NOMO-1 treated with dmso at 0.1 percent for 144 hours (cell line): ENCODE measurements around the gene MED10.
"Not testable (repeated sequence)": the region's sequence is repeated elsewhere in the genome, so short reads cannot be mapped to it uniquely, and the experiment has no call there.

Experiments used
- DNase-seq: peaks from one replicate; lab custom pipeline; 2025; ENCODE audit not compliant: unreplicated experiment; lab: John Stamatoyannopoulos, UW

The MED10 gene

GRCh38 chr5:6376974-6377520 lies 1.3 kb downstream of the MED10 start:
- DNase-seq = no peak

DNA sequence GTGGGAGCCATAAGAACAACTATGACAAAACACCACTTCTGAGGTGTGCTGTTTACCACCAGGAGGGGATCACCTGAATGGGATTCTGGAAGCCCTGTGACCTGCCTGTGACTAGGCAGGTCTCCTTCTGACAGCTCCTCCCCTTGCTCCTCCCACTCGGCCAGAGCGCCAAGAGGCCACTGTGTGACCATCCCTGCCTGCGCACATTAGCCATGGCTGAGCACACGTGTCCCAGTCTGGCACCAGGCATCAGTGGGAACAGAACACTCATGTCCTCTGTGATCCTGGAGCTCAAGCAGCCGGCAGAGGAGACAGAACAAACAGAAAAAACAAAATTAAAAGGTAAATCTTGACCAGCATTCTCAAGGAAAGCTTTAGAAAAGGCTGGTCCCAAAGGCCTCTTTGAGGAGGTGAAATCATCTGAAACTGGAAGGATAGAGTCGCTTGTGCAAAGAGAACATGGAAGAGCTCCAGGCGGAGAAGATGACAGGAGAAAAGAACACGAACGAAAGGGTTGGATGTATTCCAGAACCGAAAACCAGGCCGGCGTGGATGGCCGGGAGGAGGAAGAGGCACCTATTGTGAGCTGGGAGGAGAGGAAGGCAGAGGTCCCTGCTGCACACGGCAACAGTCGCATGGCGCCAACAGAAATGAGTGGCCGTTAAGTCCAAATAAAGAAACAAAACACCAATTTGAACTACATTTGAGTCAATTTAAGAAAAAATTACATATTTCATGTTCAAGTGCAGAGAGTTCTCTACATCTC lies 5.1 kb downstream of the MED10 start:
- DNase-seq = no peak

GRCh38 chr5:6372251-6373080 lies 5.9 kb downstream of the MED10 start:
- DNase-seq = no peak

GRCh38 chr5:6371079-6371810 lies 7.1 kb downstream of the MED10 start:
- no peak for DNase-seq

GRCh38 chr5:6370580-6370979 lies 7.8 kb downstream of the MED10 start:
- no peak for DNase-seq

DNA sequence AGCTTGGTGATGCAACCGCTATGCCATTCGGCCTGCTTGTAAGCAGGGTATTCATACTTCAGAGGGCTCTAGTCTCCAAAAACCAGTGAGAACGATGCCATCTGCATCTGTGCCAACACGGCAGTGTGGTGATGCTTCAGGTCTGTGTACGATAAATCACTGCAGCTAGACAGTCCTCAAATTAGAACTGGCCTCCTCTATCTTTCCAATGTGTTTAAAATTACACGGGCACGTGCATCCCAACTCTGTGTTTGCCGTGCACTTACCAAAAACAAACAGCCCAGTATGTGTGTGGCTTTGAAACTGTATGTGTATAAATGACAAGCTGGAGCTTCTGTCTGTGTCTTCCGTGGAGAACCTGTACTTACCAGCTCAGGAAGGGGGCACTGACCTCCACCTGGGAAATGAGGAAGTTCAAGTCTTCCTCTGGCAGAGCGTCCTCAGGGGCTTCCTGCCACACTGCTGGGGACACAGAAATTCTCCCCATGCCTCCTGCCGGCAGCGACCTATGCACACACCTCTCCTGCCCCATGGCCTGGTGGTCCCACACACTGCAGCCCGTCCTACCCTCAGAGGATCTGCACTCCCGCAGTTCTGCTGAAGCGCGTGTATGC lies 12.3 kb downstream of the MED10 start:
- DNase-seq = no peak

DNA sequence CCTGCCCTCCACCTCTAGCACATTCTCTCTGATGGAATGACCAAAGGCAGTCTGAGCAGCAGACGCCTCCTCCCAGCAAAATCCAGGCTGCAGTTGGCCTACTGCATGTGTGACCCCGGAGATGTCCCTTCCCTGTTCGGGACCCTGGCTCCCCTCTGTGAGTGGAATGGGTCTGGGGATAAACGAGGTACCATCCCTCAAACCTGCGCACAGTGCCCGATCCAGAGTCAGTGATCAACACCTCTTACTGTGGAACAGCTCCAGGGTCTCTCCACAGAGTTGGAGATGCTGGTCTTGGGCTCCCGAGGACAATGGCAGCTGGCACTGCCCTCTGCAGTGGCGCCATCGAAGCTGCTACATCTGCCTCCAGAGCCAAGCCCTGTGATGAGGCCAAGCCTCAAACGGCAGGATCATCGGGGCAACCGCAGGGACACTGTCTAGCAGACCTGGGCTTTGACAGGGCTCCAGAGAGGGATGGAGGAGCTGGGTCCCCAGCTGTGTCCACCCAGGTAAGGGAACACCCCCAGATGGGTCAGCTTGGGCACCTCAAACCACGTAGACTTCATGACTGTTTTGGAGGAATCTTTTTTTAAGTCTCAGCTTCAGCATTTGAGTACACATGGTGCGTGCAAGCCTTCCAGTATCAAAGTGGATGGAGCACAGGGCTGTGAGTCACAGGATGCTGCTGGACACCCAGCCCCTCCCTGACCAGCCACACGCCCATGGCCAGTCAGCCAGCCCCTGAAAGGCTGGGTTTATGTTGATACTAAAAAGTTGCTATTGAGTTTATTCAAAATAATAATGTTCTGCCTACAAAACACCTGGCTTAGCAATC lies 13.0 kb downstream of the MED10 start:
- no peak for DNase-seq

GRCh38 chr5:6363454-6364011 lies 14.8 kb downstream of the MED10 start:
- not testable (repeated sequence) for DNase-seq

DNA sequence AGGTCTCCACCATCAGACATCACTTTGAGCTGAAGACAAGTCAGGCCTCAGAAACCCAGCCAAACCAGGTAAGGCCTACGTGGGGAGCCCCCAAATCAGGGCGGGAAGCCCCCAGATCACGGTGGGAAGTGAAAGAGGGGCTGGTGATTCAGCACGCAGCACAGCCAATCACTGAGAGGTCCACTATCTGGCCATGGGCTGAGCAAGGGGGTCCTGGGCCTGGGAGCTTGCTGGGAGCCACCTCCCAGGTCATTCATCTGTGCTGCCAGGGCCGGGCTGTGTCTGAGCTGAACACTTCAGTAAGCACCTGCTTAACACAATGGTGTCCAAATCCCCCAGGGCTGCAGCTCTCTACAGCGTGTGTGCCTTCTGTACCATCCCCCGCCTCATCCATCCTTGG lies 15.5 kb downstream of the MED10 start:
- no peak for DNase-seq

GRCh38 chr5:6361101-6361500 lies 17.2 kb downstream of the MED10 start:
- no peak for DNase-seq

- no peak for DNase-seq
These were observed 17.8 kb downstream of the MED10 start for GRCh38 chr5:6360323-6361072.

DNA sequence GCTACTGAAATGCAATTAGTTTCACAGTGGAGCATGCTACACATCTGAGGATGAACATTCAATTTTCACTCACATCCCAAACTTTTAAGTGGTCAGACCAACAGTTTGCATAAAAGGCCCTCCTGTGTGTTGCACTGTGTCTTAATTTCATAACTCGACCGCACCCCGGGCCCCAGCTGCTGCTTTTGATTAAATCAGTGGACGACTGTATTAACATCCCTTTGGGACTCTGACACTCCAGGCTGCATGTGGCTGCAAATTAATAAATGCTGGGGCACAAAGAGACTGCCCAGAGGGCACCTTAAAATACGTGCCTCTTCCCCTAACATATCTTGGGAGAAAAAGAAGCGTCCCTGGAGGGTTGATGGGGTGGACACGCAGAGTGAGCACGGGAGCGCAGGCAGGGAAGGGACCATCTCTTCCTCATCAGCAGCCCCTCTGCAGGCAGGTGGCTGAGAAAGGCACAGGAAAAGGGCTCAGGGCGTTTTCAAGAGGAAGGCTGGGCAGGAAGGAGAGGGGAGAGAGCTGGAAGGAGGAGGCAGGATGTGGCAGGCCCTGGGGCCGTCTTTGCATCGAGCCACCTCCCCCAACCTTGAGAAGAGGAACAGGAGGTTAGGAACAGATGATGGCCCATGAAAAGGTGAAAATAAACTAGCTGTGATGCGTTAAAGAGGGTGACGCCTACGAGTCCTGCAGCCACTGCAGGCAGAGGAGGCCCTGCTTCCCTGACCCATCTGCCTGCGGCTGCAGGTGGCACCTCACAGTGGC lies 18.6 kb downstream of the MED10 start:
- DNase-seq = no peak

GRCh38 chr5:6358434-6358820 lies 19.9 kb downstream of the MED10 start:
- no peak for DNase-seq

DNA sequence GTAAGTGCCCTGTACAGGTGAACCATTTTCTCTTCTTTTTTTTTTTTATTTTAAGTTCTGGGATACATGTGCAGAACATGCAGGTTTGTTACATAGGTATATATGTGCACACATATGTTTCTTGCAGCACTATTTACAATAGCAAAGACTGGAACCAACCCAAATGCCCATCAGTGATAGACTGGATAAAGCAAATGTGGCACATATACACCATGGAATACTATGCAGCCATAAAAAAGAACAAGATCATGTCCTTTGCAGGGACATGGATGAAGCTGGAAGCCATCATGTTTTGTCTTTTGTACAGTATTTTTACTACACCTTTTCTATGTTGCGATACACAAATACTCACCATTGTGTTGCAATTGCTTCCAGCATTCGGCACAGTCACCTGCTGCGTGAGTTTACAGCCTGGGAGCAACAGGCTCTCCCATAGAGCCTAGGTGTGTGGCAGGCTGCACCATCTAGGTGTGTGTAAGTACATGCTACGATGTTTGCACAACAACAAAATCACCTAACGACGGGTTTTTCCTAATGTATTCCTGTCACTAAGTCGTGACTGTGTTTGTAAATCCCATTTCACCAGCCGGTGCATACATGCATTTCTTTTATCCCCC lies 20.4 kb downstream of the MED10 start:
- not testable (repeated sequence) for DNase-seq

GRCh38 chr5:6356578-6357164 lies 21.7 kb downstream of the MED10 start:
- no peak for DNase-seq

GRCh38 chr5:6355294-6355693 lies 23.1 kb downstream of the MED10 start:
- DNase-seq = no peak

DNA sequence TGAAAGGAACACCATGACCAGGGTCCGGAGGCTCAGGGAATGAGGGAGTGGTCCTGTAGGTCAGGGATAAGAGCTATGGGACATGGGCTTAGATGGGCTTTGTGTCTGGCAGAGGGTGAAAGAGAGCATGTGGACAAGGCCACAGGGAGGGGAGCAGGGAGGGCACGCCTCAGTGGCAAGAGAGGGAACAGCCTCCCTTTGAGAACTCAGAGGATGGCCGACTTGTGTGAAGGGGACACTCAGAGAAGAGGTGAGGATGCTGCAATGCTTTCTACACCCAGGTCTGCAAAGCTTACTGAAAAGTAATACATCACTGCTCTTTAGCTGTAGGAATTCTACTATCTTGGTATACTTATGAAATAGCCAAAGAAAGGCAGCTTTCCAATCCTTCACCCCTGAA lies 23.5 kb downstream of the MED10 start:
- no peak for DNase-seq
